PC-9 (cell line): ENCODE measurements around the gene C1GALT1C1. TPM values are rescaled to one million over a fixed set of nuclear protein-coding genes. Genes with fewer than 3 reads are reported as not detected.

Experiments used
- BruUV-seq: library from RNA; stranded (reverse); fragments of 400-500 nt; replicated peaks from 2 replicates; lab custom pipeline; 2021; lab: Mats Ljungman, UMichigan
- CTCF ChIA-PET: fragments of 300-600 bp; sonication (Branson Sonifier 250); formaldehyde crosslinking; loops from one replicate; lab custom pipeline; 2022; ENCODE audit warnings: antibody characterized with exemption; lab: Charles Lee
- POLR2A ChIA-PET: fragments of 300-600 bp; sonication (Branson Sonifier 250); formaldehyde crosslinking; loops from one replicate; lab custom pipeline; 2022; ENCODE audit warnings: antibody characterized with exemption; ENCODE audit not compliant: unreplicated experiment; lab: Charles Lee
- DNase-seq, 2 experiments: peaks; one replicate each; pipeline versions ENCODE4 v3.0.0 to v3.0.0-alpha.2; 2015 to 2022; ENCODE audit warnings: mixed read lengths in 1 of 2
- H2AFZ ChIP-seq: fragments of 200-600 bp; sonication (generic); 2 replicates; pipeline ENCODE4 v1.8.1; 2017; ENCODE audit warnings: antibody characterized with exemption
- H3F3A ChIP-seq: fragments of 200-600 bp; sonication (generic); 2 replicates; pipeline ENCODE4 v1.8.1; 2017; ENCODE audit warnings: antibody characterized with exemption, mild to moderate bottlenecking, low read depth; ENCODE audit not compliant: insufficient read depth
- H3K27ac ChIP-seq: fragments of 200-600 bp; sonication (generic); 2 replicates; pipeline ENCODE4 v1.6.1; 2016; ENCODE audit warnings: mixed run types
- H3K27me3 ChIP-seq: fragments of 200-600 bp; sonication (generic); 2 replicates; pipeline ENCODE4 v1.6.1; 2016; ENCODE audit warnings: low read depth, mixed run types; ENCODE audit not compliant: insufficient read depth
- H3K36me3 ChIP-seq: fragments of 200-600 bp; sonication (generic); 2 replicates; pipeline ENCODE4 v1.6.1; 2016; ENCODE audit warnings: low read depth, mixed run types
- H3K4me1 ChIP-seq: fragments of 200-600 bp; sonication (generic); replicated peaks from 2 replicates; pipeline ENCODE4 v1.6.1; 2016; ENCODE audit warnings: mixed run types; ENCODE audit not compliant: insufficient read depth
- H3K4me2 ChIP-seq: fragments of 200-600 bp; sonication (generic); 2 replicates; pipeline ENCODE4 v1.6.1; 2017; ENCODE audit warnings: mixed run types
- H3K4me3 ChIP-seq: fragments of 200-600 bp; sonication (generic); 2 replicates; pipeline ENCODE4 v1.6.1; 2016; ENCODE audit warnings: mixed run types
- H3K79me2 ChIP-seq: fragments of 200-600 bp; sonication (generic); 2 replicates; pipeline ENCODE4 v1.6.1; 2017; ENCODE audit warnings: low read depth, mixed run types
- H3K9me2 ChIP-seq: fragments of 200-600 bp; sonication (generic); 2 replicates; pipeline ENCODE4 v1.8.1; 2017; ENCODE audit warnings: mild to moderate bottlenecking; ENCODE audit not compliant: insufficient read depth
- H3K9me3 ChIP-seq: fragments of 200-600 bp; sonication (generic); 2 replicates; pipeline ENCODE4 v1.8.1; 2016; ENCODE audit warnings: low read depth; ENCODE audit not compliant: insufficient read depth
- H4K20me1 ChIP-seq: fragments of 200-600 bp; sonication (generic); 2 replicates; pipeline ENCODE4 v1.8.1; 2017; ENCODE audit not compliant: insufficient read depth
- CTCF ChIP-seq: fragments of 200-600 bp; sonication (generic); conservative IDR thresholded peaks from 2 replicates; pipeline ENCODE4 v1.6.1; 2017; ENCODE audit warnings: mixed run types, antibody characterized with exemption, mild to moderate bottlenecking, moderate library complexity
- EZH2 ChIP-seq: fragments of 200-600 bp; sonication (generic); IDR thresholded peaks from 2 replicates; pipeline ENCODE4 v1.8.0; 2017; ENCODE audit warnings: antibody characterized with exemption, low read depth
- intact Hi-C: fragments of 100-400 bp; cut with micrococcal nuclease; formaldehyde crosslinking; loops from one replicate; pipeline ENCODE4 v1.10.0; 2022; ENCODE audit not compliant: unreplicated experiment
- total RNA-seq: library from RNA; stranded (reverse); gene quantifications from 2 replicates; pipeline ENCODE4 v1.2.3, GENCODE V29; 2021

C1GALT1C1 gene
- total RNA-seq, 1 experiment from 2014 or later: 38.4 TPM

DNA sequence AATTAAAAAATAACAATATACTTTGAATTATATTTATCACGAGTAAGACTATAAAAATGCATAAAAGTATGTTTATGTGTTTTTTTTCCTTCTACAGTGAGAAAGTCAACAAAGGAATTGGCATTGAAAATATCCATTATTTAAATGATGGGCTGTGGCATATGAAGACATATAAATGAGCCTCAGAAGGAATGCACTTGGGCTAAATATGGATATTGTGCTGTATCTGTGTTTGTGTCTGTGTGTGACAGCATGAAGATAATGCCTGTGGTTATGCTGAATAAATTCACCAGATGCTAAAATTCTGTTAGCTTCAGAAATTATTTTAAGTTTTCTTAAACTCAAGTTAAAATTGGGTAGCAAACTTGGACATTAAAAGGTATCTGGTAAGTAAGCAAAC, 17.8 kb downstream of the C1GALT1C1 start:
- Histone ChIP-seq H3K79me2 (peaks cover 15% of the 10 kb centered on the region), H3K4me2 (no peak overlapping the region), H3K27me3 (no peaks in the 10 kb centered on the region), H3K4me1 (peaks cover 6% of the 10 kb centered on the region; the same call in 1 of the 2 replicates), H3K9me2 (no peaks in the 10 kb centered on the region), H3F3A (peaks cover 27% of the 10 kb centered on the region), H3K27ac (no peak overlapping the region), H3K9me3 (no peaks in the 10 kb centered on the region; the same call in 1 of the 2 replicates), H2AFZ (no peak overlapping the region), H3K36me3 (peaks cover 39% of the 10 kb centered on the region), H3K4me3 (no peak overlapping the region), H4K20me1 (no peaks in the 10 kb centered on the region)
- TF ChIP-seq EZH2: no peak
- DNase-seq: no peak
- no TSS peak for BruUV-seq
- ChIA-PET CTCF (no interaction called here), POLR2A (no interaction called here)
- intact Hi-C loops: no loop called here

GRCh38 chrX:120604361-120604782, 25.5 kb downstream of the C1GALT1C1 start:
- CTCF ChIA-PET: interaction anchor here (0.7 kb wide), 1 partner anchor 100 kb away, joined by 3 read pairs; no protein-coding TSS in a partner anchor
- peaks cover 17% of the 10 kb centered on the region for H3F3A ChIP-seq
- no peaks in the 10 kb centered on the region for H3K27me3 ChIP-seq
- peak overlapping the region; percentile 97 for H3K4me2 ChIP-seq
- intact Hi-C loops: loop anchor here (1.0 kb wide), 1 partner anchor 43 kb away; no protein-coding TSS in a partner anchor
- H3K4me3 ChIP-seq: peak overlapping the region; percentile 61
- H2AFZ ChIP-seq: peak overlapping the region; percentile 66
- peaks cover 45% of the 10 kb centered on the region for H3K79me2 ChIP-seq
- DNase-seq: peak; percentile 8 to 43
- H4K20me1 ChIP-seq: no peaks in the 10 kb centered on the region
- peaks cover 14% of the 10 kb centered on the region; the same call in 1 of the 2 replicates for H3K36me3 ChIP-seq
- H3K4me1 ChIP-seq: peaks cover 22% of the 10 kb centered on the region
- H3K9me2 ChIP-seq: no peaks in the 10 kb centered on the region
- TF ChIP-seq EZH2 (no peak), CTCF (no peak)
- BruUV-seq: TSS peak; percentile 79
- H3K27ac ChIP-seq: peak overlapping the region; percentile 86
- H3K9me3 ChIP-seq: no peaks in the 10 kb centered on the region; the same call in 1 of the 2 replicates
- POLR2A ChIA-PET: interaction anchor here (0.6 to 1.6 kb wide), 2 partner anchors 43 to 130 kb away, joined by 5 to 54 read pairs; partner anchors contain the start of gene CUL4B

- CTCF ChIA-PET: interaction anchor here (0.7 kb wide), 1 partner anchor 99 kb away, joined by 3 read pairs; no protein-coding TSS in a partner anchor
- TF ChIP-seq EZH2 (no peak), CTCF (no peak)
- peaks cover 45% of the 10 kb centered on the region for H3K79me2 ChIP-seq
These were observed 26.0 kb downstream of the C1GALT1C1 start, which contains the start of gene MCTS1 for GRCh38 chrX:120603707-120604360. TSS of gene MCTS1 (plus strand) at chrX:120604101. CDS start at chrX:120604237, 136 bp downstream.

More at GRCh38 chrX:120603707-120604360, 26.0 kb downstream of the C1GALT1C1 start, which contains the start of gene MCTS1:
- peak within 1 kb of the TSS; percentile 86 for H3K27ac ChIP-seq
- peak; percentile 85 to 98 for DNase-seq
- intact Hi-C loops: loop anchor here (1.0 kb wide), 1 partner anchor 43 kb away; no protein-coding TSS in a partner anchor
- peak within 1 kb of the TSS; percentile 97 for H3K4me2 ChIP-seq
- H3K27me3 ChIP-seq: no peaks in the 10 kb centered on the region
- peak within 1 kb of the TSS; percentile 70 for H2AFZ ChIP-seq
- POLR2A ChIA-PET: interaction anchor here (0.6 to 1.6 kb wide), 6 partner anchors 36 to 721 kb away, joined by 3 to 54 read pairs (median 8); partner anchors contain the start of gene CUL4B
- H3K36me3 ChIP-seq: peaks cover 14% of the 10 kb centered on the region; the same call in 1 of the 2 replicates
- H3K4me1 ChIP-seq: peaks cover 22% of the 10 kb centered on the region
- BruUV-seq: no TSS peak
- H4K20me1 ChIP-seq: no peaks in the 10 kb centered on the region
- no peaks in the 10 kb centered on the region; the same call in 1 of the 2 replicates for H3K9me3 ChIP-seq
- H3K9me2 ChIP-seq: no peaks in the 10 kb centered on the region
- peaks cover 17% of the 10 kb centered on the region for H3F3A ChIP-seq
- H3K4me3 ChIP-seq: peak within 1 kb of the TSS; percentile 61
